ENCODE results near the gene VPS4B.

DNA sequence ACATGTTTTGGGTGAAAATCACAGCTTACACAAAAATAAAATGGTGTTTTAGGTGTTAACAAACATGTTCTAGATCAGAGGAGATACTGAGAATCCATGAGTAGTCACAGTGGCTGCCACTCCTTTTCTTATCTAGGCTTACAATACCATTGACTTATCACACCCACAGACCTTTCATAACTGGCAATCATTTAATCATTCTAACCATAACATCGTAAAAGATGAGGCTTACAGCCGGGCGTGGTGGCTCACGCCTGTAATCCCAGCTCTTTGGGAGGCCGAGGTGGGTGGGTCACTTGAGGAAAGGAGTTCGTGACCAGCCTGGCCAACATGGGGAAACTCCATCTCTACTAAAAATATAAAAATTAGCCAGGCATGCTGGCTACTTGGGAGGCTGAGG is 35.7 kb upstream of the VPS4B start:
- TF ChIP-seq POLR2A (IDR thresholded peaks at IDR 0.05; ENCODE audit: low read depth, low read length) (no peak), POLR2AphosphoS5 (IDR thresholded peaks at IDR 0.05; ENCODE audit: insufficient read depth, low read depth, low read length) (no peak), EZH2 (IDR thresholded peaks at IDR 0.05; ENCODE audit: borderline replicate concordance, low read depth, low read length, severe bottlenecking) (no peak)
- TF ChIP-seq, protein P1, sequence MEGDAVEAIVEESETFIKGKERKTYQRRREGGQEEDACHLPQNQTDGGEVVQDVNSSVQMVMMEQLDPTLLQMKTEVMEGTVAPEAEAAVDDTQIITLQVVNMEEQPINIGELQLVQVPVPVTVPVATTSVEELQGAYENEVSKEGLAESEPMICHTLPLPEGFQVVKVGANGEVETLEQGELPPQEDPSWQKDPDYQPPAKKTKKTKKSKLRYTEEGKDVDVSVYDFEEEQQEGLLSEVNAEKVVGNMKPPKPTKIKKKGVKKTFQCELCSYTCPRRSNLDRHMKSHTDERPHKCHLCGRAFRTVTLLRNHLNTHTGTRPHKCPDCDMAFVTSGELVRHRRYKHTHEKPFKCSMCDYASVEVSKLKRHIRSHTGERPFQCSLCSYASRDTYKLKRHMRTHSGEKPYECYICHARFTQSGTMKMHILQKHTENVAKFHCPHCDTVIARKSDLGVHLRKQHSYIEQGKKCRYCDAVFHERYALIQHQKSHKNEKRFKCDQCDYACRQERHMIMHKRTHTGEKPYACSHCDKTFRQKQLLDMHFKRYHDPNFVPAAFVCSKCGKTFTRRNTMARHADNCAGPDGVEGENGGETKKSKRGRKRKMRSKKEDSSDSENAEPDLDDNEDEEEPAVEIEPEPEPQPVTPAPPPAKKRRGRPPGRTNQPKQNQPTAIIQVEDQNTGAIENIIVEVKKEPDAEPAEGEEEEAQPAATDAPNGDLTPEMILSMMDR (IDR thresholded peaks at IDR 0.05; ENCODE audit: extremely low read depth in 1 of 2, insufficient read depth in 1 of 2, low read depth in 1 of 2, low read length in 2 of 2): no peak
- TF ChIP-seq, protein P2, sequence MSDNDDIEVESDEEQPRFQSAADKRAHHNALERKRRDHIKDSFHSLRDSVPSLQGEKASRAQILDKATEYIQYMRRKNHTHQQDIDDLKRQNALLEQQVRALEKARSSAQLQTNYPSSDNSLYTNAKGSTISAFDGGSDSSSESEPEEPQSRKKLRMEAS (IDR thresholded peaks at IDR 0.05; ENCODE audit: insufficient read depth, insufficient read length): no peak
